PC-3 (cell line): ENCODE measurements around the gene SKOR2.
A peak's percentile ranks its signal among the peaks of the same experiment; 100 is the strongest.

Experiments used
- CTCF ChIP-seq: fragments of 300-600 bp; sonication (generic); conservative IDR thresholded peaks from 2 replicates; pipeline ENCODE4 v1.5.1; 2017; ENCODE audit warnings: antibody characterized with exemption, low read depth, mild to moderate bottlenecking, low read length
- EZH2 ChIP-seq: fragments of 300-600 bp; sonication (generic); IDR thresholded peaks from one replicate; pipeline ENCODE4 v1.6.1; 2017; ENCODE audit warnings: antibody characterized with exemption, mild to moderate bottlenecking, low read length; ENCODE audit not compliant: unreplicated experiment

GRCh38 chr18:47204908-47205522 lies 46.4 kb downstream of the SKOR2 start:
- TF ChIP-seq CTCF (peak; percentile 62), EZH2 (no peak)
